IMR-90 (cell line): ENCODE data around the gene PSMG4.

Source experiments
- RAD21 ChIP-seq: IDR thresholded peaks from 2 replicates; pipeline ENCODE4 v1.6.1; 2012; ENCODE audit warnings: low read length, improper control_type of control experiment
- TF ChIP-seq, protein P1 (sequence below): fragments of 150-350 bp; IDR thresholded peaks from 2 replicates; pipeline ENCODE4 v1.6.1; 2017; ENCODE audit warnings: mild to moderate bottlenecking, antibody characterized with exemption, low read length, low read depth

- TF ChIP-seq, protein P1, sequence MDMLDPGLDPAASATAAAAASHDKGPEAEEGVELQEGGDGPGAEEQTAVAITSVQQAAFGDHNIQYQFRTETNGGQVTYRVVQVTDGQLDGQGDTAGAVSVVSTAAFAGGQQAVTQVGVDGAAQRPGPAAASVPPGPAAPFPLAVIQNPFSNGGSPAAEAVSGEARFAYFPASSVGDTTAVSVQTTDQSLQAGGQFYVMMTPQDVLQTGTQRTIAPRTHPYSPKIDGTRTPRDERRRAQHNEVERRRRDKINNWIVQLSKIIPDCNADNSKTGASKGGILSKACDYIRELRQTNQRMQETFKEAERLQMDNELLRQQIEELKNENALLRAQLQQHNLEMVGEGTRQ: no peak
- no peak for TF ChIP-seq RAD21
These were observed 6.4 kb upstream of the PSMG4 start for GRCh38 chr6:3252369-3252768.
